Left lung (tissue), 10 donors: ENCODE measurements around the gene EIF2S3B. TPM values are rescaled to one million over a fixed set of nuclear protein-coding genes. Genes with fewer than 3 reads are reported as not detected.

Source experiments
- ATAC-seq: fragments of 200-7000 bp; cut with Tn5 transposase; one replicate; pipeline ENCODE4 v1.9.1; 2020; ENCODE audit warnings: moderate library complexity
- DNase-seq, 4 donors: peaks; one replicate each; pipeline ENCODE4 v3.0.0-alpha.2; 2013 to 2020
- H3K27ac ChIP-seq, 2 donors: fragments of 200-600 bp; sonication (generic) in 1 of 2; one replicate each; pipeline versions ENCODE4 v1.5.0 to v1.8.0; 2020 to 2021
- H3K27me3 ChIP-seq, 2 donors: fragments of 200-600 bp; sonication (generic) in 1 of 2; one replicate each; pipeline versions ENCODE4 v1.5.0 to v1.8.0; 2020 to 2021
- H3K36me3 ChIP-seq, 2 donors: fragments of 200-600 bp; sonication (generic) in 1 of 2; one replicate each; pipeline versions ENCODE4 v1.5.0 to v1.8.0; 2020 to 2021
- H3K4me1 ChIP-seq, 2 donors: fragments of 200-600 bp; one replicate each; pipeline ENCODE4 v1.8.0; 2021
- H3K4me3 ChIP-seq, 2 donors: fragments of 200-600 bp; sonication (generic) in 1 of 2; one replicate each; pipeline versions ENCODE4 v1.5.0 to v1.8.0; 2020 to 2021; ENCODE audit warnings: mild to moderate bottlenecking in 1 of 2
- H3K9me3 ChIP-seq, 2 donors: fragments of 200-600 bp; sonication (generic) in 1 of 2; one replicate each; pipeline versions ENCODE4 v1.5.0 to v1.8.0; 2020 to 2021
- CTCF ChIP-seq, 2 donors: fragments of 200-600 bp; sonication (generic) in 1 of 2; IDR thresholded peaks; one replicate each; pipeline versions ENCODE4 v1.5.0 to v1.8.0; 2021; ENCODE audit warnings: antibody characterized with exemption in 2 of 2
- intact Hi-C, 2 donors: fragments of 100-400 bp; cut with DNase I; formaldehyde crosslinking; loops; one replicate each; pipeline versions ENCODE4 v1.11.2 to v1.14.2; 2022
- polyA plus RNA-seq, 6 donors: library from polyadenylated mRNA; unstranded; fragments of 120-200 nt; gene quantifications; one replicate each; pipeline ENCODE4 v1.2.1, GENCODE V29; 2013; ENCODE audit not compliant: insufficient read length in 6 of 6
- total RNA-seq, 2 donors: library from RNA; stranded (reverse); fragmentation: NEBNext Ultra II Directional; extraction: Animal tissue kit (Norgen Biotek cat#: 25700); gene quantifications; one replicate each; pipeline ENCODE4 v1.2.1, GENCODE V29; 2021
- donor health status: DM: no; HTN: yes; CAD: no.
- donor health status: DM: no; HTN: no; CAD: no.

EIF2S3B gene
- total and polyA plus RNA-seq, 8 donors = 1.8 to 13.8 (median 4.8) TPM; not detected in 1

- Histone ChIP-seq H3K4me3 (no peak overlapping the region), H3K36me3 (no peaks in the 10 kb centered on the region), H3K27ac (no peak overlapping the region), H3K4me1 (no peaks in the 10 kb centered on the region), H3K9me3 (no peaks in the 10 kb centered on the region), H3K27me3 (no peaks in the 10 kb centered on the region)
- intact Hi-C loops = no loop called here
- DNase-seq (peak in 1 of 4 donors; percentile 52), ATAC-seq (no peak)
- TF ChIP-seq CTCF (IDR thresholded peaks at IDR 0.05) = no peak
Measured at GRCh38 chr12:10537721-10538120, 32.0 kb downstream of the EIF2S3B start.

- H3K27ac ChIP-seq = no peak overlapping the region
Measured at GRCh38 chr12:10540776-10541205, 35.1 kb downstream of the EIF2S3B start.

GRCh38 chr12:10543499-10543898 is 37.8 kb downstream of the EIF2S3B start:
- no peak for ATAC-seq
- H3K9me3 ChIP-seq = no peaks in the 10 kb centered on the region
- DNase-seq = no peak
- no peak for TF ChIP-seq CTCF (IDR thresholded peaks at IDR 0.05)
- no peaks in the 10 kb centered on the region for H3K4me1 ChIP-seq
- H3K36me3 ChIP-seq = no peaks in the 10 kb centered on the region
- no peaks in the 10 kb centered on the region for H3K27me3 ChIP-seq
- no peak overlapping the region for H3K27ac ChIP-seq
- intact Hi-C loops = no loop called here
- H3K4me3 ChIP-seq = no peak overlapping the region

More at GRCh38 chr12:10540776-10541205, 35.1 kb downstream of the EIF2S3B start:
- H3K4me1 ChIP-seq = no peaks in the 10 kb centered on the region
- no peak for TF ChIP-seq CTCF (IDR thresholded peaks at IDR 0.05)
- H3K27me3 ChIP-seq = no peaks in the 10 kb centered on the region
- ATAC-seq (no peak), DNase-seq (no peak)
- H3K9me3 ChIP-seq = no peaks in the 10 kb centered on the region
- H3K36me3 ChIP-seq = no peaks in the 10 kb centered on the region
- no peak overlapping the region for H3K4me3 ChIP-seq
- intact Hi-C loops = no loop called here

- Histone ChIP-seq H3K27ac (no peak overlapping the region), H3K4me1 (no peaks in the 10 kb centered on the region), H3K4me3 (no peak overlapping the region), H3K9me3 (no peaks in the 10 kb centered on the region), H3K27me3 (no peaks in the 10 kb centered on the region), H3K36me3 (no peaks in the 10 kb centered on the region)
- ATAC-seq = no peak
- peak in 1 of 4 donors; percentile 78 for DNase-seq
- no peak for TF ChIP-seq CTCF (IDR thresholded peaks at IDR 0.05)
- intact Hi-C loops = loop anchor here in 1 of 2 donors (10.0 kb wide), 1 partner anchor 227 kb away; no protein-coding TSS in a partner anchor
Measured at GRCh38 chr12:10551375-10551774, 45.7 kb downstream of the EIF2S3B start.

GRCh38 chr12:10553148-10553547 is 47.5 kb downstream of the EIF2S3B start:
- Histone ChIP-seq H3K4me1 (no peaks in the 10 kb centered on the region), H3K27ac (no peak overlapping the region), H3K36me3 (no peaks in the 10 kb centered on the region), H3K9me3 (no peaks in the 10 kb centered on the region), H3K27me3 (peaks cover 0 to 2% of the 10 kb centered on the region in 2 donors), H3K4me3 (no peak overlapping the region)
- TF ChIP-seq CTCF (IDR thresholded peaks at IDR 0.05) = no peak
- intact Hi-C loops = loop anchor here in 1 of 2 donors (10.0 kb wide), 1 partner anchor 228 kb away; no protein-coding TSS in a partner anchor
- no peak for ATAC-seq
- no peak for DNase-seq
